ENCODE measurements around the gene PXN.
"Not testable (repeated sequence)": the region's sequence is repeated elsewhere in the genome, so short reads cannot be mapped to it uniquely, and the experiment has no call there.

Gene PXN

GRCh38 chr12:120241561-120242274 is 23.8 kb downstream of the PXN start:
- no peak for DNase-seq (ENCODE audit: low read depth in 2 of 2)

GRCh38 chr12:120240495-120240833 is 25.1 kb downstream of the PXN start:
- DNase-seq (ENCODE audit: low read depth in 2 of 2) = no peak

GRCh38 chr12:120239776-120240494 is 25.6 kb downstream of the PXN start:
- DNase-seq (ENCODE audit: low read depth in 2 of 2) = no peak

GRCh38 chr12:120238839-120239445 is 26.6 kb downstream of the PXN start:
- no peak for DNase-seq (ENCODE audit: low read depth in 2 of 2)

GRCh38 chr12:120238217-120238616 is 27.3 kb downstream of the PXN start:
- no peak for DNase-seq (ENCODE audit: low read depth in 2 of 2)

- no peak for DNase-seq (ENCODE audit: low read depth in 2 of 2)
These were observed 28.0 kb downstream of the PXN start for GRCh38 chr12:120237360-120238171.

GRCh38 chr12:120236809-120237208 is 28.7 kb downstream of the PXN start:
- DNase-seq (ENCODE audit: low read depth in 2 of 2) = not testable (repeated sequence)

GRCh38 chr12:120235369-120236323 is 29.9 kb downstream of the PXN start:
- DNase-seq (ENCODE audit: low read depth in 2 of 2) = no peak

- DNase-seq (ENCODE audit: low read depth in 2 of 2) = peak; percentile 76 to 78
These were observed 30.7 kb downstream of the PXN start for GRCh38 chr12:120234643-120235368.

- peak; percentile 89 for DNase-seq (ENCODE audit: low read depth in 2 of 2)
These were observed 34.1 kb downstream of the PXN start for GRCh38 chr12:120231316-120232011.

GRCh38 chr12:120230974-120231315 is 34.6 kb downstream of the PXN start:
- DNase-seq (ENCODE audit: low read depth in 2 of 2) = no peak

GRCh38 chr12:120230326-120230973 is 35.1 kb downstream of the PXN start:
- DNase-seq (ENCODE audit: low read depth in 2 of 2) = peak; percentile 91 to 92

GRCh38 chr12:120229487-120230325 is 35.8 kb downstream of the PXN start:
- DNase-seq (ENCODE audit: low read depth in 2 of 2) = no peak

GRCh38 chr12:120229071-120229486 is 36.5 kb downstream of the PXN start:
- DNase-seq (ENCODE audit: low read depth in 2 of 2) = no peak

GRCh38 chr12:120228291-120229070 is 37.0 kb downstream of the PXN start:
- DNase-seq (ENCODE audit: low read depth in 2 of 2) = peak; percentile 55 to 61

- DNase-seq (ENCODE audit: low read depth in 2 of 2) = no peak
These were observed 37.6 kb downstream of the PXN start for GRCh38 chr12:120228041-120228290.

- DNase-seq (ENCODE audit: low read depth in 2 of 2) = no peak
These were observed 38.1 kb downstream of the PXN start for GRCh38 chr12:120227233-120228040.

All from fibroblast of skin of left quadriceps (primary cell).